OCI-LY1 (cell line): ENCODE data around the gene MAP7.

Experiments used
- EZH2 ChIP-seq: fragments of 200-600 bp; sonication (generic), shearing (Covaris generic); IDR thresholded peaks from 2 replicates; pipeline ENCODE4 v1.8.0; 2017; ENCODE audit warnings: borderline replicate concordance, mixed run types, mild to moderate bottlenecking, antibody characterized with exemption, low read length, moderate library complexity, mixed read lengths
- TF ChIP-seq, protein P1 (sequence below): fragments of 200-600 bp; sonication (generic), shearing (Covaris generic); IDR thresholded peaks from 2 replicates; pipeline ENCODE4 v1.5.1; 2017; ENCODE audit warnings: mild to moderate bottlenecking, antibody characterized with exemption, low read length, moderate library complexity, mixed read lengths

DNA sequence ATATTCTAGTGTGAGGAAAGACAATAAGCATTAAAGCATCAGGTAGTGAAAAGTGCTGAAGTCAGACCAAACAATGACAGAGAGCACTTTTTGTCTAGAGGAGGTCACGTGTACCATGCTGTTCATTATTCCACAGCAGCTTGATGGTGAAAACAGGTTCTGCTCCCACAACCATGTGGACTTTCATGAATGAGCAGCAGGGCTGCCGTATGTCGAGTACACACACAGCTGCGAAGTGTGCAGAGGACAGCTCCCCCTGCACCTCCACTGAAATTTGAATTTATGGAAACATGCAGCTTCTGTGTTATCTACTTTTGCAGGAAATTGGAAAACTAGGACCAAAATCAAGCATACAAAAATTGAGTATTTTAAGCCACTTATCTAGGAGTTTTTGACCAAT lies 85.3 kb downstream of the MAP7 start:
- TF ChIP-seq, protein P1, sequence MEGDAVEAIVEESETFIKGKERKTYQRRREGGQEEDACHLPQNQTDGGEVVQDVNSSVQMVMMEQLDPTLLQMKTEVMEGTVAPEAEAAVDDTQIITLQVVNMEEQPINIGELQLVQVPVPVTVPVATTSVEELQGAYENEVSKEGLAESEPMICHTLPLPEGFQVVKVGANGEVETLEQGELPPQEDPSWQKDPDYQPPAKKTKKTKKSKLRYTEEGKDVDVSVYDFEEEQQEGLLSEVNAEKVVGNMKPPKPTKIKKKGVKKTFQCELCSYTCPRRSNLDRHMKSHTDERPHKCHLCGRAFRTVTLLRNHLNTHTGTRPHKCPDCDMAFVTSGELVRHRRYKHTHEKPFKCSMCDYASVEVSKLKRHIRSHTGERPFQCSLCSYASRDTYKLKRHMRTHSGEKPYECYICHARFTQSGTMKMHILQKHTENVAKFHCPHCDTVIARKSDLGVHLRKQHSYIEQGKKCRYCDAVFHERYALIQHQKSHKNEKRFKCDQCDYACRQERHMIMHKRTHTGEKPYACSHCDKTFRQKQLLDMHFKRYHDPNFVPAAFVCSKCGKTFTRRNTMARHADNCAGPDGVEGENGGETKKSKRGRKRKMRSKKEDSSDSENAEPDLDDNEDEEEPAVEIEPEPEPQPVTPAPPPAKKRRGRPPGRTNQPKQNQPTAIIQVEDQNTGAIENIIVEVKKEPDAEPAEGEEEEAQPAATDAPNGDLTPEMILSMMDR = no peak
- no peak for TF ChIP-seq EZH2
